ENCODE results near the gene OR52K2.

- TF ChIP-seq CTCF (conservative IDR thresholded peaks at IDR 0.05) = no peak
- no peak for TF ChIP-seq ZFX (IDR thresholded peaks at IDR 0.05)
These were observed 32.8 kb upstream of the OR52K2 start for GRCh38 chr11:4416306-4416705.

Measured in C4-2B (cell line).